Measurements from ENCODE around the gene FAM120A.
A peak's percentile ranks its signal among the peaks of the same experiment; 100 is the strongest.

FAM120A gene

GRCh38 chr9:93574900-93575795, 123.7 kb downstream of the FAM120A start:
- intact Hi-C loops (cut with DNase I; ENCODE audit: low total_unique reads): no loop called here
- no peak for TF ChIP-seq CTCF (IDR thresholded peaks at IDR 0.05)
- no peaks in the 10 kb centered on the region for H3K36me3 ChIP-seq
- DNase-seq: peak; percentile 50 to 61
- peaks cover 0 to 43% (median 30%) of the 10 kb centered on the region in 4 donors for H3K4me1 ChIP-seq
- H3K9me3 ChIP-seq: no peaks in the 10 kb centered on the region
- H3K27me3 ChIP-seq: no peaks in the 10 kb centered on the region
- peak overlapping the region; percentile 90 to 96 for H3K27ac ChIP-seq
- H3K4me3 ChIP-seq: peak overlapping the region; percentile 73 to 84

DNA sequence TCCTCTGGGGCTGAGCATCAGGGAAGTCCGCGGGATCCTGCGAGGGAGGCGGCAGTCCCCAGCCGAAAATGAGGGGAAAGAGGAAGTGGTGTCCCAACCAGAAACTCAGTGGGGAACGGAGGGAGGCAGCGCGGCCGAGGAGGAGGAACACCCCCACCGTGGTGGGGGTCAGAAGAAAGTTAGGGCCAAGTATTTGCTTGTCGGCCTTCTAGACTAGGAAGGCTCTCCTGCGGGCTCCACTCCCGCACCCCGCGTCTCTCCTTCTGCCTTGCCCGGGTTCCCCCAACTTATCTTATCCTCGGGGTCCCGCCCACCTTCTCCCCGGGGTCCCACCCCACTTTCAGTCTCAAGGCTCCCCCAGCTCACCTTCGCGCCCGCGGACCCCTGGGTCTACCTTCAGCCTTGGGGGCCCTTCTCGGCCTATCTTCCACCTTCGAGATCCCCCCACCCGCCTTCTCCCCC, 124.3 kb downstream of the FAM120A start:
- peak; percentile 61 to 81 for DNase-seq
- Histone ChIP-seq H3K27ac (peak overlapping the region; percentile 90 to 96), H3K4me3 (peak overlapping the region; percentile 73 to 84), H3K27me3 (no peaks in the 10 kb centered on the region), H3K4me1 (peaks cover 0 to 49% (median 36%) of the 10 kb centered on the region in 4 donors), H3K9me3 (no peaks in the 10 kb centered on the region), H3K36me3 (no peaks in the 10 kb centered on the region)
- intact Hi-C loops (cut with DNase I; ENCODE audit: low total_unique reads): no loop called here
- TF ChIP-seq CTCF (IDR thresholded peaks at IDR 0.05): no peak

GRCh38 chr9:93576258-93577077, 125.0 kb downstream of the FAM120A start, which contains the start of gene PHF2:
PHF2 (plus strand) TSS chr9:93576584; CDS start chr9:93576774, 190 bp downstream.
- TF ChIP-seq CTCF (IDR thresholded peaks at IDR 0.05): no peak
- H3K27me3 ChIP-seq: no peaks in the 10 kb centered on the region
- no peaks in the 10 kb centered on the region for H3K36me3 ChIP-seq
- intact Hi-C loops (cut with DNase I; ENCODE audit: low total_unique reads): no loop called here
- DNase-seq: peak in 1 of 2 donors; percentile 42
- H3K9me3 ChIP-seq: no peaks in the 10 kb centered on the region
- peak within 1 kb of the TSS; percentile 73 to 84 for H3K4me3 ChIP-seq
- peak within 1 kb of the TSS; percentile 90 to 96 for H3K27ac ChIP-seq
- peaks cover 0 to 56% (median 42%) of the 10 kb centered on the region in 4 donors for H3K4me1 ChIP-seq

DNA sequence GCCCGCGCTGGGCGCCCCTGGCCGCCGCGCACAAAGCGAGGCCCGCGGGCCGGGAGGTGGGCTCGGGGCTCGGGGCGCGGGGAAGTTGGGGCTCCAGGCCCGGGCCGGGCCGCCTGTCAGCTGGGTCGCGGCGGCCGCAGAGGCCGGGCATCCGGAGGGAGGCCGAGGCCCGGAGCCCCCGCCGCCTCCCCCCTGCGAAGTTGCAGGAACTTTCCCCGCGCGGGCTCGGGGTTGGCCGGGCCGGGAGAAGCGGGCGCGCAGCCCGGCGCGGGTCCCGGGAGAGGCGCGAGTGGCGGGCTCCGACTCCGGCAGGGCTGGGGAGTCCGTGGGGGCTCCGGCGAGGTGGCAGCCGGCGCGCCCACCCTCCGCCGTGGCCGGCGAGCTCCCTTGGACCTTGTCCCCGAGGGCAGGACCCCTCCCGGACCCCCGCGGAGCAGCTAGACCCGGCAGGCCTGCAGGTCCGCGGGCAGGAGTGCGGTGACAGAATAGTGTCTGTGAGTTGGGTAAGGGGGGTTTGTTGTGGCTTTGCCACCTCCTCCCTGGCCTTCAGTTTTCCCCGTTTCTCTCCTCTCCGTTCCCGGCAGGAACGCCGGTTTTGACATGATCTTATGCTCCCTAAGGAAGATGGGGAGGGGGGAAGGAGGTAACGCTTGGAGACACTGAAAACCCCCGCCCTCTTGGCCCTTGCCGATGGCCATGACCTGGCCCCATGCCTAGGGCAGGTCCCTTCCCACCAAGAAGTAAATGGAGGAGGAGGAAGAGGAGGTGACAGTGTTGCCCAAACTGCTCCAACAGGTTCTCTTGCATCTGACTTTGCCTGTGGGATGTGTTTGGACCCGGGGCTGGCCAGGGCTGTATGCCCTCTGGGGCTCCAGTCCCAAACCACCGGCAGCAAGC, 125.8 kb downstream of the FAM120A start:
- intact Hi-C loops (cut with DNase I; ENCODE audit: low total_unique reads): no loop called here
- DNase-seq: peak in 1 of 2 donors; percentile 69
- H3K27ac ChIP-seq: peak overlapping the region; percentile 90 to 96

More for the DNA sequence above, 125.8 kb downstream of the FAM120A start:
- Histone ChIP-seq H3K4me3 (peak overlapping the region; percentile 73 to 84), H3K4me1 (peaks cover 0 to 64% (median 46%) of the 10 kb centered on the region in 4 donors), H3K27me3 (no peaks in the 10 kb centered on the region), H3K36me3 (no peaks in the 10 kb centered on the region), H3K9me3 (no peaks in the 10 kb centered on the region)
- no peak for TF ChIP-seq CTCF (IDR thresholded peaks at IDR 0.05)
